ENCODE data around the gene CAPN9. TPM values are rescaled to one million over a fixed set of nuclear protein-coding genes. Genes with fewer than 3 reads are reported as not detected.
"Not testable (repeated sequence)": the region's sequence is repeated elsewhere in the genome, so short reads cannot be mapped to it uniquely, and the experiment has no call there.

CAPN9 gene
- total RNA-seq, 2 donors from 2014 or later: not detected

GRCh38 chr1:230759369-230760065 is 12.3 kb downstream of the CAPN9 start:
- H3K27ac Mint-ChIP-seq: no peak overlapping the region
- H3K27me3 Mint-ChIP-seq: peaks cover 15 to 25% of the 10 kb centered on the region in 2 donors
- no peak for ATAC-seq
- no peak overlapping the region for H3K4me3 Mint-ChIP-seq
- H3K4me1 Mint-ChIP-seq (ENCODE audit: low read depth in 2 of 2): no peaks in the 10 kb centered on the region
- H3K36me3 Mint-ChIP-seq: no peaks in the 10 kb centered on the region
- no peaks in the 10 kb centered on the region for H3K9me3 Mint-ChIP-seq
- no peak for DNase-seq (ENCODE audit: low spot score)

- no peak for ATAC-seq
- H3K27me3 Mint-ChIP-seq: peaks cover 15 to 25% of the 10 kb centered on the region in 2 donors
- no peaks in the 10 kb centered on the region for H3K4me1 Mint-ChIP-seq (ENCODE audit: low read depth in 2 of 2)
- H3K9me3 Mint-ChIP-seq: no peaks in the 10 kb centered on the region
- H3K36me3 Mint-ChIP-seq: no peaks in the 10 kb centered on the region
- H3K27ac Mint-ChIP-seq: no peak overlapping the region
- DNase-seq (ENCODE audit: low spot score): no peak
- H3K4me3 Mint-ChIP-seq: no peak overlapping the region
Observed at GRCh38 chr1:230760360-230760827, 13.2 kb downstream of the CAPN9 start.

- Mint-ChIP-seq H3K27ac (no peak overlapping the region), H3K27me3 (peaks cover 11 to 18% of the 10 kb centered on the region in 2 donors), H3K4me3 (no peak overlapping the region), H3K9me3 (no peaks in the 10 kb centered on the region), H3K36me3 (no peaks in the 10 kb centered on the region), H3K4me1 (ENCODE audit: low read depth in 2 of 2) (no peaks in the 10 kb centered on the region)
- ATAC-seq: peak in 1 of 2 donors; percentile 19
- no peak for DNase-seq (ENCODE audit: low spot score)
Observed at GRCh38 chr1:230761443-230762167, 14.4 kb downstream of the CAPN9 start.

- Mint-ChIP-seq H3K4me1 (ENCODE audit: low read depth in 2 of 2) (no peaks in the 10 kb centered on the region), H3K27me3 (peaks cover 11 to 16% of the 10 kb centered on the region in 2 donors), H3K4me3 (no peak overlapping the region), H3K9me3 (no peaks in the 10 kb centered on the region), H3K36me3 (no peaks in the 10 kb centered on the region), H3K27ac (no peak overlapping the region)
- no peak for ATAC-seq
- no peak for DNase-seq (ENCODE audit: low spot score)
Observed at GRCh38 chr1:230763927-230764591, 16.9 kb downstream of the CAPN9 start.

- Mint-ChIP-seq H3K9me3 (no peaks in the 10 kb centered on the region), H3K27ac (no peak overlapping the region), H3K4me1 (ENCODE audit: low read depth in 2 of 2) (no peaks in the 10 kb centered on the region), H3K4me3 (no peak overlapping the region), H3K27me3 (peaks cover 10 to 14% of the 10 kb centered on the region in 2 donors), H3K36me3 (no peaks in the 10 kb centered on the region)
- ATAC-seq (no peak), DNase-seq (ENCODE audit: low spot score) (no peak)
Observed at GRCh38 chr1:230766318-230766717, 19.1 kb downstream of the CAPN9 start.

- H3K4me3 Mint-ChIP-seq; DNase-seq (ENCODE audit: low spot score); H3K9me3 Mint-ChIP-seq; H3K4me1 Mint-ChIP-seq (ENCODE audit: low read depth in 2 of 2); H3K27ac Mint-ChIP-seq; ATAC-seq; H3K27me3 Mint-ChIP-seq; H3K36me3 Mint-ChIP-seq: not testable (repeated sequence)
Observed at GRCh38 chr1:230767859-230768612, 20.8 kb downstream of the CAPN9 start.

- Mint-ChIP-seq H3K9me3 (no peaks in the 10 kb centered on the region), H3K4me1 (ENCODE audit: low read depth in 2 of 2) (no peaks in the 10 kb centered on the region), H3K27ac (no peak overlapping the region), H3K36me3 (no peaks in the 10 kb centered on the region), H3K4me3 (no peak overlapping the region), H3K27me3 (peaks cover 6 to 7% of the 10 kb centered on the region in 2 donors)
- DNase-seq (ENCODE audit: low spot score) (no peak), ATAC-seq (no peak)
Observed at GRCh38 chr1:230768903-230769570, 21.8 kb downstream of the CAPN9 start.

- H3K4me3 Mint-ChIP-seq: no peak overlapping the region
- ATAC-seq (no peak), DNase-seq (ENCODE audit: low spot score) (no peak)
- peaks cover 6 to 7% of the 10 kb centered on the region in 2 donors for H3K27me3 Mint-ChIP-seq
- H3K27ac Mint-ChIP-seq: no peak overlapping the region
- H3K4me1 Mint-ChIP-seq (ENCODE audit: low read depth in 2 of 2): no peaks in the 10 kb centered on the region
- H3K36me3 Mint-ChIP-seq: no peaks in the 10 kb centered on the region
- H3K9me3 Mint-ChIP-seq: no peaks in the 10 kb centered on the region
Observed at GRCh38 chr1:230770317-230770716, 23.1 kb downstream of the CAPN9 start.

GRCh38 chr1:230771773-230772354 is 24.7 kb downstream of the CAPN9 start:
- H3K27ac Mint-ChIP-seq: no peak overlapping the region
- no peaks in the 10 kb centered on the region for H3K4me1 Mint-ChIP-seq (ENCODE audit: low read depth in 2 of 2)
- H3K27me3 Mint-ChIP-seq: peaks cover 6 to 11% of the 10 kb centered on the region in 2 donors
- H3K4me3 Mint-ChIP-seq: no peak overlapping the region
- H3K36me3 Mint-ChIP-seq: no peaks in the 10 kb centered on the region
- DNase-seq (ENCODE audit: low spot score) (no peak), ATAC-seq (no peak)
- no peaks in the 10 kb centered on the region for H3K9me3 Mint-ChIP-seq

- no peaks in the 10 kb centered on the region for H3K36me3 Mint-ChIP-seq
- peaks cover 6 to 11% of the 10 kb centered on the region in 2 donors for H3K27me3 Mint-ChIP-seq
- DNase-seq (ENCODE audit: low spot score): no peak
- ATAC-seq: no peak
- H3K4me3 Mint-ChIP-seq: no peak overlapping the region
- no peaks in the 10 kb centered on the region for H3K4me1 Mint-ChIP-seq (ENCODE audit: low read depth in 2 of 2)
- H3K9me3 Mint-ChIP-seq: no peaks in the 10 kb centered on the region
- H3K27ac Mint-ChIP-seq: no peak overlapping the region
Observed at GRCh38 chr1:230772457-230773395, 25.5 kb downstream of the CAPN9 start.

- no peak for DNase-seq (ENCODE audit: low spot score)
- H3K27ac Mint-ChIP-seq: no peak overlapping the region
- no peaks in the 10 kb centered on the region for H3K36me3 Mint-ChIP-seq
- H3K27me3 Mint-ChIP-seq: peaks cover 6 to 11% of the 10 kb centered on the region in 2 donors
- no peaks in the 10 kb centered on the region for H3K9me3 Mint-ChIP-seq
- H3K4me1 Mint-ChIP-seq (ENCODE audit: low read depth in 2 of 2): no peaks in the 10 kb centered on the region
- ATAC-seq: no peak
- no peak overlapping the region for H3K4me3 Mint-ChIP-seq
Observed at GRCh38 chr1:230773396-230774033, 26.3 kb downstream of the CAPN9 start.

All from natural killer cell treated with Interleukin-12 subunit alpha and Interleukin-12 subunit beta and Interleukin-15 and Interleukin-18, amount 100 ng/mL, for 72 hours (primary cell).